Measurements from ENCODE around the gene POLN.

Gene POLN

DNA sequence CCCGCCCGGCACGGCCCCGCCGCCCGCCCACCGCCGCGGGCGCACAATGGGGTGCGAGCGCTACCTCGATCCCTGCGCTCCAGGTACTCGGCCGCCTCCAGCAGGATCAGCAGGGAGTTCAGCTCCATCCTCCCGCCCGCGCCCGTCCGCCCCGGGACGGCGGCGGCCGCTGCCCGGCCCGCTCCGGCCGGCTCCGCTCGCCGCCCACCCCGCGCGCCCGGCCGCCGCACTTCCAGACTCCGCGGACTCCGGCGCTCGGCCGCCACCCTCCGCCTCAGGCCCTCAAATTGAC is 19.9 kb upstream of the POLN start, which contains the start of gene MXD4:
Gene MXD4, minus strand, starts transcription at position 257 of the 292 bp plus-strand sequence. Its CDS starts 129 bp downstream, at position 128.
- H3K9me3 ChIP-seq (ENCODE audit: control insufficient read depth, insufficient read depth, low read length), result no peaks in the 10 kb centered on the region
- H3K27ac ChIP-seq (ENCODE audit: low read depth, low read length), result peak within 1 kb of the TSS; percentile 72
- H3K27me3 ChIP-seq (ENCODE audit: control insufficient read depth, insufficient read depth, low read length), result no peaks in the 10 kb centered on the region
- peak within 1 kb of the TSS; percentile 44; the same call in 1 of the 2 replicates for H3K9ac ChIP-seq (ENCODE audit: low read depth, low read length)
- peaks cover 4% of the 10 kb centered on the region; the same call in 1 of the 2 replicates for H3K4me1 ChIP-seq (ENCODE audit: control insufficient read depth, insufficient read depth, low read length)
- H3K4me3 ChIP-seq (ENCODE audit: low read depth, low read length), result peak within 1 kb of the TSS; percentile 81
- H3K36me3 ChIP-seq (ENCODE audit: control insufficient read depth, insufficient read depth, low read length), result no peaks in the 10 kb centered on the region

- H3K9ac ChIP-seq (ENCODE audit: low read depth, low read length), result peak overlapping the region; percentile 44; the same call in 1 of the 2 replicates
- peak overlapping the region; percentile 72 for H3K27ac ChIP-seq (ENCODE audit: low read depth, low read length)
- no peaks in the 10 kb centered on the region for H3K9me3 ChIP-seq (ENCODE audit: control insufficient read depth, insufficient read depth, low read length)
- H3K4me3 ChIP-seq (ENCODE audit: low read depth, low read length), result peak overlapping the region; percentile 77
- no peaks in the 10 kb centered on the region for H3K36me3 ChIP-seq (ENCODE audit: control insufficient read depth, insufficient read depth, low read length)
- no peaks in the 10 kb centered on the region for H3K27me3 ChIP-seq (ENCODE audit: control insufficient read depth, insufficient read depth, low read length)
- H3K4me1 ChIP-seq (ENCODE audit: control insufficient read depth, insufficient read depth, low read length), result peaks cover 4% of the 10 kb centered on the region; the same call in 1 of the 2 replicates
Observed at GRCh38 chr4:2261110-2261852, 19.4 kb upstream of the POLN start.

DNA sequence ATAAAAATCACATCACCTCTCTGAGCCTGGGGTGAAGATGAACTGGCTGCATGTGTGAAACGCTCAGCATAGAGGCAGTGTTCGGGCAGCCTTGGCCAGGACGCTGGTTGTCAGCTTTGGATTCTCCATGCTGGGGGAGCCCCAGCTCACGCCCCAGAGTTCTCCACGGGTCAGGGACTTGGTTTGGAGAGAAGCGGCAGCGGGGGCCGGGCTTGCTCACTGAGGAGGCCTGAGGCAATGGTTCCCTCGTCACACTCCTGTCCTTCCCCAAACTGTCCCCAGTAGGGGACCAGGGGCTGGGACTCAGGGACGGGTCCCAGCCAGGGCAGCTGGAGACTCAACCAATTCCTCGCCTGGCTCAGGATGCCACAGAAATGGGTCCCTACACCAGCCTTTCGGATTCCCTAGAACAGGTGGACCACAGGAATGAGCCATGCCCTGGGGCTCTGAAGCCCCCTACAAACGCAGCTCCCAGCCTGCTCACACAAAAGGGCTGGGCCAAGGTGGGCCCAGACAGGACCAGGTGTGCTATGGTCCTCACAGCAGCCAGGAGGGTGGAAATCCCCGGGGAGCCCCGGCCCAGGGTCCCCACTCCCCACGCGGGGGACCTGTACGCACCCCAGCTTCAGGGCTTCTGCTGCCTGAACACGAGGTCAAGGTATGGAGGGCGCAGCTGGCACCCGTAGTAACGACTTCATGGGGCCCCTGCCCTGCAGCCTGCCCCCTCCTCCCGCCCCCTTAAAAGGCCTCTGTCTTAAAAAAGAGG is 18.6 kb upstream of the POLN start:
- H3K9ac ChIP-seq (ENCODE audit: low read depth, low read length), result no peak overlapping the region

DNA sequence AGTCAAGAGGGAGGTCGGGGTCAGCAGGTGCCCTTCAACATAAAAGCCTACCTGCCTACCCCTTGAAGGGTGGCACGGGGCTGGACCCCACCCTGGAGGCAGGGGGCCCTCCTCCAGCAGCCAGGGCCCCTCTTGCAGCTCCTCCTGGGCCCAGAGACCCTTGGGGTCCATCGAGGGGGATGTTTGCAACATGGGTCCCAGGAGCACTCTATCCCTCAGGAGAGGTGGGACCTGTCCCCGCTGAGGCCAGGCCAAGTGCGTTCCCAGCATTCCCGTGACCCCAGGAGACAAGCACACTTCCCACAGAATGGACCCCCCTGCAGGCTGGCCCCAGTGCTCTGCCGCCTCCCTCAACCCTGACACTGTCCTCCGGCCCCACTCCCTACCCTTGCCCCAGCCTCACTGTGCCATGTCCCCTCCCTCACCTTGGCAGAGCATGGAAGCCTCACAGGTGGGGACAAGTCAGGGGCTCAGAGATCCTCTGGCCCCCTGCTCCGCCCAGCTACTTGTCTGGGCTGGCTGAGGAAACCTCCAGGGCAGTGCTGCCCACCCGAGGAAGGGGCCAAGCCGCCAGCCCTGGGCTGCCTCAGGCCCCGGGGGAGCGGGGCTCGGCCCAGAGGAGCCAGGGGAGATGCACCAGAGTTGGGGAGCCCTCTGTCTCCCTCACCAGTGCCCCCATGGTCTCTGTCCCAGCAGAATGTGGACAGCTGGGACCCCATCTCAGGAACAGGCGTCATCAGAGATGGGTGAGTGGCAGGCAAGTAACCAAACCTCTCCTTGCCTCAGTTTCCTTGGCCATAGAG is 17.8 kb upstream of the POLN start:
- no peak overlapping the region for H3K4me3 ChIP-seq (ENCODE audit: low read depth, low read length)
- H3K27me3 ChIP-seq (ENCODE audit: control insufficient read depth, insufficient read depth, low read length), result no peaks in the 10 kb centered on the region
- H3K9me3 ChIP-seq (ENCODE audit: control insufficient read depth, insufficient read depth, low read length), result no peaks in the 10 kb centered on the region
- no peak overlapping the region for H3K27ac ChIP-seq (ENCODE audit: low read depth, low read length)
- H3K36me3 ChIP-seq (ENCODE audit: control insufficient read depth, insufficient read depth, low read length), result peaks cover 4% of the 10 kb centered on the region; the same call in 1 of the 2 replicates
- H3K9ac ChIP-seq (ENCODE audit: low read depth, low read length), result no peak overlapping the region
- H3K4me1 ChIP-seq (ENCODE audit: control insufficient read depth, insufficient read depth, low read length), result peaks cover 4% of the 10 kb centered on the region; the same call in 1 of the 2 replicates

More for the DNA sequence above, 18.6 kb upstream of the POLN start:
- Histone ChIP-seq H3K4me3 (ENCODE audit: low read depth, low read length) (peak overlapping the region; percentile 77), H3K27ac (ENCODE audit: low read depth, low read length) (no peak overlapping the region), H3K9me3 (ENCODE audit: control insufficient read depth, insufficient read depth, low read length) (no peaks in the 10 kb centered on the region), H3K36me3 (ENCODE audit: control insufficient read depth, insufficient read depth, low read length) (no peaks in the 10 kb centered on the region), H3K27me3 (ENCODE audit: control insufficient read depth, insufficient read depth, low read length) (no peaks in the 10 kb centered on the region), H3K4me1 (ENCODE audit: control insufficient read depth, insufficient read depth, low read length) (peaks cover 4% of the 10 kb centered on the region; the same call in 1 of the 2 replicates)

GRCh38 chr4:2259036-2259540 is 17.2 kb upstream of the POLN start:
- Histone ChIP-seq H3K9ac (ENCODE audit: low read depth, low read length) (no peak overlapping the region), H3K27me3 (ENCODE audit: control insufficient read depth, insufficient read depth, low read length) (no peaks in the 10 kb centered on the region), H3K9me3 (ENCODE audit: control insufficient read depth, insufficient read depth, low read length) (no peaks in the 10 kb centered on the region), H3K27ac (ENCODE audit: low read depth, low read length) (no peak overlapping the region), H3K36me3 (ENCODE audit: control insufficient read depth, insufficient read depth, low read length) (peaks cover 10% of the 10 kb centered on the region; the same call in 1 of the 2 replicates), H3K4me3 (ENCODE audit: low read depth, low read length) (no peak overlapping the region), H3K4me1 (ENCODE audit: control insufficient read depth, insufficient read depth, low read length) (peaks cover 4% of the 10 kb centered on the region; the same call in 1 of the 2 replicates)

- Histone ChIP-seq H3K9ac (ENCODE audit: low read depth, low read length) (no peak overlapping the region), H3K4me3 (ENCODE audit: low read depth, low read length) (no peak overlapping the region), H3K4me1 (ENCODE audit: control insufficient read depth, insufficient read depth, low read length) (peaks cover 4% of the 10 kb centered on the region; the same call in 1 of the 2 replicates), H3K27ac (ENCODE audit: low read depth, low read length) (no peak overlapping the region), H3K27me3 (ENCODE audit: control insufficient read depth, insufficient read depth, low read length) (no peaks in the 10 kb centered on the region), H3K9me3 (ENCODE audit: control insufficient read depth, insufficient read depth, low read length) (no peaks in the 10 kb centered on the region), H3K36me3 (ENCODE audit: control insufficient read depth, insufficient read depth, low read length) (peaks cover 10% of the 10 kb centered on the region; the same call in 1 of the 2 replicates)
Observed at GRCh38 chr4:2258091-2259035, 16.4 kb upstream of the POLN start.

GRCh38 chr4:2257361-2258081 is 15.6 kb upstream of the POLN start:
- no peaks in the 10 kb centered on the region for H3K27me3 ChIP-seq (ENCODE audit: control insufficient read depth, insufficient read depth, low read length)
- peaks cover 4% of the 10 kb centered on the region; the same call in 1 of the 2 replicates for H3K4me1 ChIP-seq (ENCODE audit: control insufficient read depth, insufficient read depth, low read length)
- peaks cover 10% of the 10 kb centered on the region; the same call in 1 of the 2 replicates for H3K36me3 ChIP-seq (ENCODE audit: control insufficient read depth, insufficient read depth, low read length)
- H3K4me3 ChIP-seq (ENCODE audit: low read depth, low read length), result no peak overlapping the region
- H3K27ac ChIP-seq (ENCODE audit: low read depth, low read length), result no peak overlapping the region
- no peaks in the 10 kb centered on the region for H3K9me3 ChIP-seq (ENCODE audit: control insufficient read depth, insufficient read depth, low read length)
- H3K9ac ChIP-seq (ENCODE audit: low read depth, low read length), result no peak overlapping the region

- Histone ChIP-seq H3K27me3 (ENCODE audit: control insufficient read depth, insufficient read depth, low read length) (no peaks in the 10 kb centered on the region), H3K36me3 (ENCODE audit: control insufficient read depth, insufficient read depth, low read length) (peaks cover 10% of the 10 kb centered on the region; the same call in 1 of the 2 replicates), H3K4me1 (ENCODE audit: control insufficient read depth, insufficient read depth, low read length) (peaks cover 4% of the 10 kb centered on the region; the same call in 1 of the 2 replicates), H3K27ac (ENCODE audit: low read depth, low read length) (no peak overlapping the region), H3K4me3 (ENCODE audit: low read depth, low read length) (no peak overlapping the region), H3K9ac (ENCODE audit: low read depth, low read length) (no peak overlapping the region), H3K9me3 (ENCODE audit: control insufficient read depth, insufficient read depth, low read length) (no peaks in the 10 kb centered on the region)
Observed at GRCh38 chr4:2256781-2257191, 14.9 kb upstream of the POLN start.

DNA sequence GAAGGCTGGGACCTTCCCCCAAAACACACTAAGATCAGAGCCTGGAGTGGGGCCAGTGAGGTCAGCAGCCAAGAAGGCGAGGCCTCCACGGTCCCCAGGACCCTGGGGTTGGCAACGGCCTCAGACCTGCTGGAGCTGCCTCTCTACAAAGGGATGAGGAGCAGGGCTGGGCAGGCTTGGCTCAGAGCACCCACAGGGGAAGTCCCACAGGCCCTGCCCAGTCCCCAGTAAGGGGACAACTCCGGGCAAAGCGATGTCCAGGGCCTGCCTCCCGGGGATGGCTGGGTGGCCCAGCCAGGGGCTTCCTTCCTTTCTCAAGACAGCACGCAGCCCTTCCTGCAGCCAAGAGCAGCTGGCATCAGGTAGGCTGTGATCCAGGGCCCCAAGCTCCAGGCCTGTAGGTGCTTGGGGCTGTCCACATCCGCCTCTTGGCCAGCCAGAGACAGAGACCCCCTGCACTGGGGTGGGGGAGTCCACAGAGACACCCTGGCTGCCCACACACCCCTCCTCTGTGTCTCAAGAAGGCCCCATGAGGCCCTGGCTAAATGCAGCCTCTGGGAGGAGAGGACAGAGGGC is 14.3 kb upstream of the POLN start:
- H3K36me3 ChIP-seq (ENCODE audit: control insufficient read depth, insufficient read depth, low read length), result peaks cover 10% of the 10 kb centered on the region; the same call in 1 of the 2 replicates
- no peaks in the 10 kb centered on the region for H3K9me3 ChIP-seq (ENCODE audit: control insufficient read depth, insufficient read depth, low read length)
- H3K9ac ChIP-seq (ENCODE audit: low read depth, low read length), result no peak overlapping the region
- no peak overlapping the region for H3K27ac ChIP-seq (ENCODE audit: low read depth, low read length)
- H3K27me3 ChIP-seq (ENCODE audit: control insufficient read depth, insufficient read depth, low read length), result no peaks in the 10 kb centered on the region
- peaks cover 4% of the 10 kb centered on the region; the same call in 1 of the 2 replicates for H3K4me1 ChIP-seq (ENCODE audit: control insufficient read depth, insufficient read depth, low read length)
- no peak overlapping the region for H3K4me3 ChIP-seq (ENCODE audit: low read depth, low read length)
